Left kidney (tissue), 2 donors: ENCODE data around the gene SPECC1L. TPM values are rescaled to one million over a fixed set of nuclear protein-coding genes. Genes with fewer than 3 reads are reported as not detected.
A peak's percentile ranks its signal among the peaks of the same experiment; 100 is the strongest.

ENCODE experiments used
- DNase-seq: peaks from one replicate; pipeline ENCODE4 v3.0.0-alpha.2; 2013
- polyA plus RNA-seq: library from polyadenylated mRNA; unstranded; fragments of 120-200 nt; gene quantifications from one replicate; pipeline ENCODE4 v1.2.1, GENCODE V29; 2013; ENCODE audit not compliant: insufficient read length

SPECC1L gene
- polyA plus RNA-seq, 1 donor = 54.1 TPM

DNA sequence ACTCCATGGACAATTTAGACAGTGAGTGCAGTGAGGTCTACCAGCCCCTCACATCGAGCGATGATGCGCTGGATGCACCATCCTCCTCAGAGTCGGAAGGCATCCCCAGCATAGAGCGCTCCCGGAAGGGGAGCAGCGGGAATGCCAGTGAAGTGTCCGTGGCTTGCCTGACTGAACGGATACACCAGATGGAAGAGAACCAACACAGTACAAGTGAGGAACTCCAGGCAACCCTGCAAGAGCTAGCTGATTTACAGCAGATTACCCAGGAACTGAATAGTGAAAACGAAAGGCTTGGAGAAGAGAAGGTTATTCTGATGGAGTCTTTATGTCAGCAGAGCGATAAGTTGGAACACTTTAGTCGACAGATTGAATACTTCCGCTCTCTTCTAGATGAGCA lies 51.4 kb downstream of the SPECC1L start:
- DNase-seq = no peak

DNA sequence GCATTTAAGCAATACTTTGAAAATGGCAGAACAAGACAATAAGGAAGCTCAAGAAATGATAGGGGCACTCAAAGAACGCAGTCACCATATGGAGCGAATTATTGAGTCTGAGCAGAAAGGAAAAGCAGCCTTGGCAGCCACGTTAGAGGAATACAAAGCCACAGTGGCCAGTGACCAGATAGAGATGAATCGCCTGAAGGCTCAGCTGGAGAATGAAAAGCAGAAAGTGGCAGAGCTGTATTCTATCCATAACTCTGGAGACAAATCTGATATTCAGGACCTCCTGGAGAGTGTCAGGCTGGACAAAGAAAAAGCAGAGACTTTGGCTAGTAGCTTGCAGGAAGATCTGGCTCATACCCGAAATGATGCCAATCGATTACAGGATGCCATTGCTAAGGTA lies 51.9 kb downstream of the SPECC1L start:
- DNase-seq = no peak

DNA sequence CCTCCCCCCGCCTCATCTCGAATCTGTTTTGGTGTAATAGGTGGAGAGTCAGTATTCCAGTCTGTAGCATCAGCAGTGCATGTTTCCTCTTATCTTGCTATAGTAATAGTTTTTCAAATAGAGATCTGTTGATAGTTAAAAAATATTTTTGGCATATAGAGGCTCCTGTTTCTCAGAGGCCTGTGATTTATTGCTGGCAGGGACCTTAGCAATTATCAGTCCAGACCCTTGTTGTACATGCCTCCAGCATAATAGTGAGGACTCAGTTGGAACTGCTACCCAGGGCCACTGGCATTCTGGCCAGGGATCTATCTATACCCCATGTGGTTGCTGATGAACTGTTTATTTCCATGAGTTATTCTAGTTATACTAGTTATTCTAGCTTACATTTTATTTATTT lies 52.6 kb downstream of the SPECC1L start:
- no peak for DNase-seq

DNA sequence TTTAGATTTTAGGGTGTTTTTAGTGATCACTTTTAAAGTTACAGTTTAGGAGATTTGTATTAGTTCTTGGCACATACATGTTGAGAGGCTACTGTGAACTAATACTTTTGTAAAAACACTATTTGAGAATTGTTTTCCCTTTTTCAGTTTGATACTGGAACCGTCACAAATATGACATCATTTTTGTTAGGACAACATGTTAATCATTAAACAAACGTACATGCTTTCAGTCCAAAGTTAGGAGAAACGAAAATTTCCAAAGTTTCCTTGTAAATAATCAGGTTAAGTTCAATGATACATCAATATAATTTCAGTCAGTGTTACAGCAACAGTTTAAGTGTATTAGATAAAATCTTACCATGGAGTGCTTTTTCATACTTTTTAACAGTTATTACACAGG lies 53.1 kb downstream of the SPECC1L start:
- DNase-seq = no peak

DNA sequence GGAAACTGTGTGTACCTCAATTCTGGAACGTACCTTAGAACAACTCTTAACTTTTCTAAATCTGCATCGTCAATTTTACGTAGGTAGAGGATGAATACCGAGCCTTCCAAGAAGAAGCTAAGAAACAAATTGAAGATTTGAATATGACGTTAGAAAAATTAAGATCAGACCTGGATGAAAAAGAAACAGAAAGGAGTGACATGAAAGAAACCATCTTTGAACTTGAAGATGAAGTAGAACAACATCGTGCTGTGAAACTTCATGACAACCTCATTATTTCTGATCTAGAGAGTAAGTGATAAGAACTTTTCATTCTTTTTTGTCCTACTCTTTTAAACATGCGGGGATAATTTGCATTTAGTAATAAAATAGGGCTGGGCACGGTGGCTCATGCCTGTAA lies 53.5 kb downstream of the SPECC1L start:
- DNase-seq = no peak

DNA sequence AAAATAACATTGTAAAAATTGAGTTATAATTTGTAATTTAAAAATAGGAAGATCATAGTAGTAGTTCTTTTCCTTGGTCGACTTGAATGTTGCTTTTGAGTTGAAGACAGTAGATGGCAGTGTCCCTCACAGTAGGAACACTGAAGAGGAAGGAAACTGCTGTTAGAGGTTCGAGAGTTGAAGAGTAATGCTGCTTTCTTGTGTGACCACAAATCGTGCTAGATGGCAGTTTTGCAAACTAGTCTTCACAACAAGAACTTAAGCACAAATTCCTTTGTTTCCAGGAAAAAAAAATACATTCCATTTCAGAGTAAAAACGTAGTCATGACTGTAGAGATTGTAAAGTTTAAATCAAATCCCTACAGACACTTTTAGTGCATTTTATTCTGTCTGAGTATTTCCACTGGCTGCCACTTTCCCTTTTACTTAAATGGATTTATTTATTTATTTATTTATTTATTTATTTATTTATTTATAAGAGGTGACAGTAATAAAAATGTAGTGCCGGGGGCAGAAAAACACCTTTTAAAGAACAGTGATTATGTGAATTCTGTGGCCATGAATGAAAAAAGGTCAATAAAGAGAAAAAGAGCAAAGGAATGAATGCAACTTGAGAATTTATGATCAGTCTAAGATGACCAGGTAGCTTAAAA lies 54.6 kb downstream of the SPECC1L start:
- DNase-seq = peak; percentile 70

DNA sequence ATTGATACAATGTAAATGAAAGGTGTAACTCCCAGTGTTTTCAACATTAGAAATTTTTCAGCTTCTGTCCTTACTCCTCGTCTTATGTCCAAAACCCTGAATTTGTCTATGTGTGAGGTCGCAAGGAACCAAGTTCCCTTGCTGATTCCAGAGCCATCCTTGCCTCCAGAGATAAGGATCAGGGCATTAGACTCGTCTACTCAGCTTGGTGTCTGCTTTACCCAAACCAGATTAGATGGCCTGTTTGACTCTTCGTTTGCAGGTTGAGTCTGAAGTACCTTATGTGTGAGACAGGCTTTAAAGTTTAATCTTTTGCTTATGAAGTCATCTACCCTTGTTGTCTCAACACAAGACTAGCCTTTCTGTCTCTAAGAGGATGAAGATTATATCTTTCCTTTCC lies 55.6 kb downstream of the SPECC1L start:
- no peak for DNase-seq

DNA sequence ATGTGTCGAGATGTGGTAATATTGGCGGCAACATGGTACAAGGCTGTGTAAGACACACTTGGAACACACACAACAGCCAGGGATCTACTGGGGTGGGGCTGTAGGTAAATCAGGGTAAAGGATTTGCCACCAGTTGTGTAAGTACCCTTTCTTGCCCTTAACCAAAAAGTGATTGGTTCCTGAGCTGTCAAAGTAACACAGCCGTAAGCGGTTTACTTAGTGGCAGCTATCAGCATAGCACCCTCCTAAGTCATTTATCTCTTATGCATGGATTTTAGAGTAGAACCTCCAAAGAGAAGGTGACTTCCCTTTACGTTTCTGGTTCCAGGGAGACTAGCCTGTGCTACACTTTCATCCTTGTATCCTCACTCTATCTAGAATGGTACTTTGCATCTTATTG lies 57.2 kb downstream of the SPECC1L start:
- DNase-seq = no peak

DNA sequence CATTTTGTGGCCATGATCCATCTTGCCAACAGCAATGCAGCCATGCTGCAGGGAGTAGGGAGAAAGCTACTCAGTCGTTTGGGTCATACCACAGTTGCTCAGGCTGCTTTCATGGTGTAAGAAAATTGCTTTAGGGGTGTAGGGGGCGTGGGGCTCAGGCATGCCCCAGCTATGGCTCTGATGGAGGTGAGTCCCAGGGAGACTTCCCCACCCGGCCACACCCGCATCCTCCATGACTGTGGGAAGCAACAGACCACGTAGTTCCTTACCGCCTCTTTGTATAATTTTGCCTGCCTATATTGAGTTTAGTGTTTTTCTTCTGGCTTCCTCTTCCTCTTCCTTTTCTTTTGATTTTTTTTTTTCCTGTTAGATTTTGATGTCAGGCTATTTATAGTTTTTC lies 58.8 kb downstream of the SPECC1L start:
- DNase-seq = no peak

DNA sequence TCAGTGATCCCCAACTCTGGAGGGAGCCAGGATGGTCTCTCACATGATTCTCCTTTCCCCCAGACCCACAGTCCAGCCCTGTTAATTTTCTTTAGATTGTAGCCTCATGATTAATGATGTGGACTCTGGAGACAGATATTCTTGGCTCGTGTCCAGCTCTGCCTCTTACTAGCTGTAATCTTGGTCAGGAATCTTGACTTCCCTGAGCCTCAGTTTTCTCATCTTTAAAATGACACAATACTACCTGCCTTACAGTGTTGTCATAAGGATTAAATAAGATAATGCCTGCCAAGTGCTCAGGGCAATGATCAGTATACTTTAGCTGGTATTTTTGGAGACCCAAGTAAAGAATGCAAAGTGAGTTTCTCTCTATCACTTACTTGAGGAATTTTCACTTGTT lies 60.0 kb downstream of the SPECC1L start:
- no peak for DNase-seq

DNA sequence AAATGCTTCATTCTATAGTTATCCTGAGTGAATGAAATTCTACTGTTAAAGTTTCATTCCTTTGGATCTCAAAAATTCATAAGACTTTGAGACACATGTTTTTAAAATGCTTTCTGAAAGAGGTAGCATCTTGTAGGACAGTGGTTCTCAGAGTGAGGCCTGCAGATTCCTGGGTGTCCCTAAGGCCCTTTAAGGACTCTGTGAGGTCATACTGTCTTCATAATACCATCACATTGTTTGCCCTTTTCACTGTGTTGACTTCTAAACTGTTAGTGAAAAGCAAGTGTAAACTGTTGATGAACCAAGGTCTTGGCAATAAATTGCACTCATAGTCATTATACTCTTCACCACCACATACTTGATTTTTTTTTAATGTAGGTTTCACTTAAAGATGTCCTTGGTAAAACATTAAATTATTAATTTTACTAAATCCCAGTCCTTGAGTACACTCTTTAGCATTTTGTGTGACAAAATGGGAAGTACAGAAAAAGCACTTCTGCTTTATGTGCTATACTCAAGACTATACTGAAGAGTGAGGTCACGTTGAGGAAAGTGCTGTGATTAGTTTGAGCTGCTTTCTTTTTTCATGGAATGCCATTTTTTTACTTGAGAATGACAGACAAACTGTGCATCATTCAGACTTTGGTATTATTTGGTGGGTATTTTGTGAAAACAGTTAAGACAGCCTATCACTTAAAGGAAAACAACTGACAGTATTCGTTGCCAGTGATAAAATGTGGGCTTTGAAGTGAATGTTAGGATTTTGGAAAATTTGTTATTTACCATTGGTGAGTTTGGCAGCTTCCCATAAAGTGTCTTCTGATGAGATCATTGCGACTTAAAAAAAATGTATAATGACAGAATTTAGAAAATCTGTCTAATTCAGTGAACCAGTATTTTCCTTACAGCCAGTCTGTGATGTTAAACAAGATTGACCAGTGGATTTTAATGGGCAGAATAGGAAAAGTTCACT lies 61.1 kb downstream of the SPECC1L start:
- no peak for DNase-seq

DNA sequence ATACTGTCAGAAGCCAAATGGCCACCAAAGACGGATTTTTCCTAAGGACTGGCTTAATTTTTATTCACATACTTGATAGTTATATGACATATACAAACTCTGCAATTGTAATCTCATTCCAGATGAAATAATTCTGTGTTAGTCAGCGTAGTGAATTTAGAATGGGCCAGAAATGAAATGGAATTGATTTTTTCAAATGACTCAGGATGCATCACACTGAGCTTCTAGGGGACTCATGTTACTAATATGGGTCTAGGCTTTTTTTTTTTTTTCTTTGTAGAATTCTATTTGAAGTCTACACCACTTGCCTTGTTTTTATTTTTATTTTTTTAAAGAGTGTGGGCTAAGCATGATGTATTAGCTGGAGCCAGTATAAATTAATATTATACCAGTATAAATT lies 62.7 kb downstream of the SPECC1L start:
- DNase-seq = no peak

DNA sequence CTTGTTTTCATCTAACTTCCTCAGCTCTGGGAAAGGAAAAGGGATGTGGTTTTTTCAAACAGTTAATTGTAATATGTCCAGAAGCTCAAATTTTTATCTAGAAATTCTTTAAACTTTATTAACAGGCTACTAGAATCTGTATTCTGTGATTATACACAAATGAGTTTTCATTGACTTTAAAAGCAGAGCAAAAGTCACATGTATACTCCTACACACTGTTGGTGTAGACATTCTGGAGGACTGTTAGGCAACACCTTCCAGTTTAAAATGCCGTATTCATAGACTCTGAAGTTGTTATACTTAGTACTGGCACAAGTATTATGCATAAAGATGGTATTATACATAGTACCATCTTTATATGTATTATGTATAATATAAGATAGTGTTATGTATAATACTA lies 64.9 kb downstream of the SPECC1L start:
- DNase-seq = no peak

DNA sequence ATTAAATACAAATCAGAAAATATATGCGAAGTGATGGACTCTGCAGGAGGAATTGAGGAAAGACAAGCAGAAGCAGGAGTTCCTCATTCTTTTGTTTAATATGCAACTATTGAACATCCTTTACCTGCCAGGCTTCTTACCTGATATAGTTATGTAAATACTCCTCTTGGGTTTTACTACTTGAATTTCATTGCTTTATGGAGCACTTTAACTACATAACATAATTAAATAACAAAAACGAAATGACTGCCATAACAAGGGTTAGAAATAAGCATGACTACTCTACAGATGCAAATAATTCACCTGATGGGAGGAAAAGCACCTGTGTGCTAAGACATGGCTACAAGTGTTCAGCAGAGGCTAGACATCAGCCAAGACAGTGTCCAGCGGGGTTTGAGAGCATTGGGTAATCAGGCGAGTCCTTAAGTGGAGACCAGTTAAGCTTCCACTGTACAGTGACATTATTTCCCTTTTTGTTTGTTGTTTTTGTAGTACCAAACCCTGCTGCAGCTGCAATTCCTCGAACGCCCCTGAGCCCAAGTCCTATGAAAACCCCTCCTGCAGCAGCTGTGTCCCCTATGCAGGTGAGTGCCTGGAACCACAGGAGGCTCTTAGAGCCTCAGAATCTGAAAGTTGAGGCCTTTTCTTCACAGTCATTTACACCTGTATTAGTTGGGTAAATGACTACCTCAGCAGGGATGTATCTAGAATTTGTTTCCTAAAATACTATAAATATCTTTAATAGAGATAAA lies 67.4 kb downstream of the SPECC1L start:
- no peak for DNase-seq

DNA sequence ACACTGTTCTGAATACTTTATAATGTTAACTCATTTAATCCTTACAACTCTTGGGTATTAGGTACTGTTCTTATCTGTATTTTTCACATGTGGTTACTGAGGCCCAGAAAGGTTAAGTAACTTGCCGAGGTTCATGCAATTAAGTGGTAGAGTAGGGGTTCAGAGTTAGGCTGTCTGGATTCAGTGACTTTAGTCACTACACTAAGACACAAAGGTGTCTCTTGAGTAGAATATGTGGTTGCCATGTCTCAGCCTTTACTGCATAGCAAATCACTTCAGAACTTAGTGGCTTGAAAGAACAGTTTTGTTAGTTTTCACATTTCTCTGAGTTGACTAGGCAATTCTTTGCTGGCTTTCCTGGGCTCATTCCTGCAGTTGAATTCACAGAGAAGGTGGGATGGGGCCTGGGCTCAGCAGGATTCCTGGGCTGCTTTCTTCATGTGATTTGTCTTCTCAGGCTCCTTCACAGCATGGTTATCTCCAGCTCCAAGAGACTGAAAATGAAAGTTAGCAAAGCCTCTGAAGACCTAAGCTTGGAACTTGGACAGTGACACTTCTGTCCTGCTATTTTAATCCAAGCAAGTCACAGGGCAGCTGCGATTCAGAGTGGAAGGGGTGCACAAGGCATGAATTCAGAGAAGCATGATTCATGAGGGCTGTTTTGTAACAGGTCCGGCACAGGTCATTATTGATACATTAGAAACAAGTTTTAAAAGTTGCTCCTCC lies 68.3 kb downstream of the SPECC1L start:
- no peak for DNase-seq

DNA sequence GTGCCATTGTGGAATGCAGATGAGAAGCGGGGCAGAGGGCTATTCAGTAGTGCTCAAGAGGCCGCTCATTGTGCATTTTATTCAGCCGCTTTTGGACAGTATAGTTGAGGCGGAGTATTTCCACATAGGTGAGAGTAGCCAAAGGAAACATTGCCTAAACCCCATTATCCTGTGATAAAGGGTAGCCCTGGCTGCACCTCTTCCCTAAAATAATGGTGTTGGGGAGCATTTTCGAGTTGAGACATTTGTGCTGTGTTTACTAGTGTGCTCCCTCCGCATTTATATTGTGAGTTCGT lies 68.8 kb downstream of the SPECC1L start:
- DNase-seq = no peak

DNA sequence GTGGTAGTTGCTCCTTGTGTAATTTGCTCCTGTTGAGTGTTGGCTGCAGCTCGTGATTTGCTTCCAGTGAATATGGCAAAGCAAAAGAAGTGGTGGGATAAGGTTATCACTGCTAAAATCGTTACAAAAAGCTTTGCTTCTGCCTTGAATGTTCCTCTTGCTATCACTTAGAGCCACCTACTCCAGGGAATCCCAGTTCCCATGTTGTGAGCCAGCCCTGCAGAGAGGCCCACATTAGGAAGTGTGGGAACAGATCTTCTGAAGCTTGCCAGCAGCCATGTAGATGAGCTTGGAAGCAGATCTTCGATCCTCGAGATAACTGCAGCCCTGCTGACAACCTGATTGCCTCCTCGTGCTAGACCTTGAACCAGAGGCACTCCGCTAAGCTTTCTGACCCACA lies 71.0 kb downstream of the SPECC1L start:
- DNase-seq = no peak

DNA sequence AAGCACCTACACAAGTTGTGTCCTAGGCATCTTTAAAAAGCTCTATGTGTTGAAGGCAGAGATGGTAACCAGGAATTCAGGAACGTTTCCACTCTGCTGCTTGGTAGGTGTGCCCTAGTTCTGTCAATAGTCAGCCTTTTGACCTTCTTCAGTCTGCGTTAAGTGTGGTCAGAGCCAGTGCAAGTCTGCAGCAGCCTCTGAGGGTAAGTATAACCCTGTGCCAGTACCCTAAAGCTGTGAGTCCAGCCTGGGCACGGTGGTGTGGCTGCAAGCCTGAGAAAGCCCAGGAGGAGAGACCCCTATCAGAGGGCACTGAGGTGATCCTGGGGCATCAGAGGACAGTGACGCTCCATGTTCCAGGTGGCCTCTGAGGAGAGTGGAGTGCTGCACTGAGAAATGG lies 80.0 kb downstream of the SPECC1L start:
- DNase-seq = no peak

DNA sequence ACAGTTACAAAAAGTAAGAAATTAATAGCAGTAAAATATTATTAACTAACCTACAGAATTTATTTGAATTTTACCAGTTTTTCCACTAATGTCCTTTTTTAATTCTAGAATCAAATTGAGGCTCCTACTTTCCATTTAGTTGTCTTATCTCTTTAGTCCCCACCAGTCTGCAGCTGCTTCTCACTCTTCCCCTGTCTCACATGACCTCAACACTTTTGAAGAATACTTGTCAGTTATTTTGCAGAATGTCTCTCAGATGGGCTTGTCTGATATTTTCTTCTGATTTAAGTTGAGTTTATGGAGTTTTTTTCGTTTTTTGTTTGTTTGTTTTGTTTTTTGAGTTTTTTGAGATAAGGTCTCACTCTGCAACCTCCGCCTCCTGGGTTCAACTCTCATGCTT lies 82.5 kb downstream of the SPECC1L start:
- DNase-seq = no peak

DNA sequence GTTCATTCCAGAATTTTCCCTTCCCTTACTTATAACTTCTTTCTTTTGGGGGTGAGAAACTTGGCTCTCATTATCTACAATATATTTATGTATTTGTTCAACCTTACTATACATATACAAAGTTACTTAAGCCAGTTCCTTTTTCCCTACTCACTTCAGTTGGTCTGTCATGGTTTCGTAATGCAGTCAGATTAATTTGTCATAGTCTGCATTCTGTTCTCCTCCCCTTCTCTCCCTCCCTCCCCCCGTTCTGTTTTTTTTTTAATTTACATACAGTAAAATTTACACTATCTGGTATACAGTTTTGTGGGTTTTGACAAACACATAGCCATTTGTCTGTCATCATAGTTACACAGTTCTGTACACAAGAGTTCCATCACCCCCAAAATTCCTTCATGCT lies 84.9 kb downstream of the SPECC1L start:
- no peak for DNase-seq

DNA sequence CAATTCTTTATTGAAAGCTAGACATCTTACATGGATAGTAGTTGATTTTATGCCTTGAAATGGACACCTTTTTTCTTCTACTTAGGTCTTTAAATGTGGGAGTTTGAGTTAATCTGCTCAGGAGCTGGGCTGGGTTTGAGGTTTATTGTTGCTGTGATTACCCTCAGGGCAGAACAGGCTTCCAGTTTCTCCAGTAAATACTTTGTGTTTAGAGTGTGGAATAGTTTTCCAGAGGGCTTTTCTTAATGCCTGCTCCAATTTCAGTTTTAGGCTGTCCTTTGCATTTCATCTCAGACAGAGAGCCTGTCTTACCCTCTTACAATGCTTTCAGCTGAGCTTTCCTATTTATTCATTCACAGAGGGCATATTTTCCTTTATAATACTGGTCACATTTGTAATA lies 86.9 kb downstream of the SPECC1L start:
- no peak for DNase-seq

DNA sequence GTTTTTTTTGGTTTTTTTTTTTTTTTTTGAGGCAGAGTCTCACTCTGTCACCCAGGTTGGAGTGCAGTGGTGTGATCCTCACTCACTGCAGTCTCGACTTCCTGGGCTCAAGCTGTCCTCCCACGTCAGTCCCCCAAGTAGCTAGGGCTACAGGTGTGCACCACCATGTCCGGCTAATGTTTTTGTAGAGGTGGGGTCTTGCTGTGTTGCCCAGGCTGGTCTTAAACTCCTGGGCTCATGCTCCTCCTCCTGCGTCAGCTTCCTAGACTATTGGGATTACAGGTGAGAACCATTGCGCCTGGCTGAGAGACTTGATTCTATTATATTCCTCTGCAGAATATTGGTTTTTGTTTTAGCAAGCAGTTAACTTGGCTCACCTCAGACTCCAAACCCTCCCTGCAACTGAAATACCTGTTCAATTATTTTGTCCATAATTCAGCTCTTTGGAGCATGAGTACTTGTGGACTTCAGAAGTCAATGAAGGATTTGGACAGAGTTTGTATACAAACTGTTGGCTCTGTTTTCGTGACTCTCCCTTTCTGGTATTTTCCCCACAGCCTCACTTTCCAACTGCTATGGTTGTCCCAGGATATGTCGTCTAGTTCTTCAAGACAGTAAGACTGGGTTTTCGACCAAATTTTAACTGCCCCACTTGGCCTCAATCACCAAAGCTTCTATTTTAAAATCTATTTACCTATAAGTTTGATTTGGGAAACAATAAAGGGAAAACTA lies 87.6 kb downstream of the SPECC1L start:
- DNase-seq = no peak
